H1 (cell line): ENCODE results near the gene TSHZ2. TPM values are rescaled to one million over a fixed set of nuclear protein-coding genes. Genes with fewer than 3 reads are reported as not detected.

Experiments
- CREB1 ChIP-seq: IDR thresholded peaks from 2 replicates; pipeline ENCODE4 v1.6.1; 2012; ENCODE audit warnings: inconsistent platforms
- polyA plus RNA-seq, 7 experiments: library from polyadenylated mRNA; depleted of rRNA in 3 of 7; stranded (reverse) in 5 of 7; unstranded in 2 of 7; fragments of >200 nt in 5 of 7; fragments of 200-250 nt in 2 of 7; gene quantifications; 1 replicate in 5 of 7; 2 replicates in 1 of 7; 4 replicates in 1 of 7; pipeline versions ENCODE4 v1.2.1 to v1.2.3, GENCODE V29; 2011 to 2013; ENCODE audit warnings: missing spikeins in 2 of 7, mixed read lengths in 2 of 7
- total RNA-seq: library from RNA; stranded (reverse); fragmentation: NEBNext Ultra II Directional; extraction: Animal tissue kit (Norgen Biotek cat#: 25700); gene quantifications from 2 replicates; pipeline ENCODE4 v1.2.1, GENCODE V29; 2021

TSHZ2 gene
- total and polyA plus RNA-seq, 2 of the 8 experiments (the other 6 are each of a cell fraction or from before 2014, with no cell fraction given) = 0.14 to 0.30 TPM

- TF ChIP-seq CREB1 = no peak
Measured at GRCh38 chr20:53394433-53394832, 422.3 kb downstream of the TSHZ2 start (continued).
